ENCODE results near the gene SUCNR1.

- TF ChIP-seq CTCF (conservative IDR thresholded peaks at IDR 0.05) (no peak), EZH2 (IDR thresholded peaks at IDR 0.05; ENCODE audit: low read depth) (no peak)
Measured at GRCh38 chr3:151873398-151873797, at the start of gene SUCNR1.
